Mucosa of descending colon (tissue), 3 donors: ENCODE results near the gene SIX1. TPM values are rescaled to one million over a fixed set of nuclear protein-coding genes. Genes with fewer than 3 reads are reported as not detected.

ENCODE experiments used
- ATAC-seq: fragments of 200-7000 bp; cut with Tn5 transposase; one replicate; pipeline ENCODE4 v1.9.1; 2020; ENCODE audit warnings: mild to moderate bottlenecking, moderate library complexity
- DNase-seq, 3 donors: peaks; one replicate each; pipeline ENCODE4 v3.0.0-alpha.2; 2020
- H3K36me3 ChIP-seq: fragments of 200-600 bp; one replicate; pipeline ENCODE4 v1.8.0; 2021; ENCODE audit warnings: low read depth, mild to moderate bottlenecking
- H3K4me1 ChIP-seq: fragments of 200-600 bp; one replicate; pipeline ENCODE4 v1.8.0; 2021; ENCODE audit warnings: low read depth, mild to moderate bottlenecking
- H3K4me3 ChIP-seq: fragments of 200-600 bp; one replicate; pipeline ENCODE4 v1.8.0; 2021; ENCODE audit warnings: mild to moderate bottlenecking
- H3K9me3 ChIP-seq: fragments of 200-600 bp; one replicate; pipeline ENCODE4 v1.8.0; 2021; ENCODE audit warnings: mild to moderate bottlenecking
- CTCF ChIP-seq: fragments of 200-600 bp; IDR thresholded peaks from one replicate; pipeline ENCODE4 v1.8.0; 2022; ENCODE audit warnings: antibody characterized with exemption, mild to moderate bottlenecking
- intact Hi-C, 2 donors: fragments of 100-400 bp; cut with DNase I in 1 of 2; cut with micrococcal nuclease in 1 of 2; formaldehyde crosslinking; loops; one replicate each; pipeline versions ENCODE4 v1.11.0 to v1.11.1; 2022; cut with DNase I, micrococcal nuclease
- total RNA-seq, 3 donors: library from RNA; stranded (reverse); fragmentation: NEBNext Ultra II Directional in 2 of 3; extraction: Animal tissue kit (Norgen Biotek cat#: 25700) in 2 of 3; gene quantifications; one replicate each; pipeline versions ENCODE4 v1.2.1 to v1.2.4, GENCODE V29; 2021 to 2023
- donor health status: DM: no; HTN: no; CAD: no; lungs with moderate emphysema.
- donor health status: DM: no; HTN: no; CAD: no.
- donor health status: DM: no; HTN: yes; CAD: no.

Gene SIX1
- total RNA-seq, 3 donors from 2014 or later = 0.16 TPM; not detected in 2

GRCh38 chr14:60621386-60621785 is 27.9 kb downstream of the SIX1 start:
- H3K36me3 ChIP-seq = no peaks in the 10 kb centered on the region
- ATAC-seq (no peak), DNase-seq (no peak)
- peaks cover 3% of the 10 kb centered on the region for H3K4me1 ChIP-seq
- no peak for TF ChIP-seq CTCF
- intact Hi-C loops = loop anchor here in 1 of 2 donors (10.0 kb wide), 1 partner anchor 633 kb away; no protein-coding TSS in a partner anchor
- no peak overlapping the region for H3K4me3 ChIP-seq
- H3K9me3 ChIP-seq = no peaks in the 10 kb centered on the region

- no peaks in the 10 kb centered on the region for H3K36me3 ChIP-seq
- H3K4me3 ChIP-seq = no peak overlapping the region
- ATAC-seq (peak; percentile 87), DNase-seq (no peak)
- intact Hi-C loops = no loop called here
- H3K4me1 ChIP-seq = no peaks in the 10 kb centered on the region
- no peak for TF ChIP-seq CTCF
- H3K9me3 ChIP-seq = no peaks in the 10 kb centered on the region
These were observed 31.0 kb downstream of the SIX1 start for GRCh38 chr14:60618241-60618640.

- no peaks in the 10 kb centered on the region for H3K9me3 ChIP-seq
- ATAC-seq = no peak
These were observed 32.8 kb downstream of the SIX1 start for GRCh38 chr14:60616461-60616959.

GRCh38 chr14:60602291-60602690 is 47.0 kb downstream of the SIX1 start:
- Histone ChIP-seq H3K9me3 (peaks cover 3% of the 10 kb centered on the region), H3K4me3 (no peak overlapping the region), H3K36me3 (no peaks in the 10 kb centered on the region), H3K4me1 (no peaks in the 10 kb centered on the region)
- no peak for TF ChIP-seq CTCF
- DNase-seq (no peak), ATAC-seq (no peak)
- intact Hi-C loops = no loop called here

More at GRCh38 chr14:60616461-60616959, 32.8 kb downstream of the SIX1 start:
- no peak for DNase-seq
- Histone ChIP-seq H3K4me3 (no peak overlapping the region), H3K4me1 (no peaks in the 10 kb centered on the region), H3K36me3 (no peaks in the 10 kb centered on the region)
- intact Hi-C loops = no loop called here
- no peak for TF ChIP-seq CTCF

- intact Hi-C loops = no loop called here
- no peak for ATAC-seq
- Histone ChIP-seq H3K4me3 (no peak overlapping the region), H3K9me3 (no peaks in the 10 kb centered on the region), H3K36me3 (no peaks in the 10 kb centered on the region), H3K4me1 (no peaks in the 10 kb centered on the region)
- no peak for DNase-seq
- TF ChIP-seq CTCF = no peak
These were observed 49.5 kb downstream of the SIX1 start for GRCh38 chr14:60599727-60600126.

- H3K9me3 ChIP-seq = no peaks in the 10 kb centered on the region
- ATAC-seq = no peak
- H3K4me1 ChIP-seq = no peaks in the 10 kb centered on the region
- H3K4me3 ChIP-seq = no peak overlapping the region
- DNase-seq = no peak
- no peaks in the 10 kb centered on the region for H3K36me3 ChIP-seq
- intact Hi-C loops = no loop called here
- no peak for TF ChIP-seq CTCF
These were observed 53.1 kb downstream of the SIX1 start for GRCh38 chr14:60596139-60596538.
